ENCODE data around the gene MGLL. TPM values are rescaled to one million over a fixed set of nuclear protein-coding genes. Genes with fewer than 3 reads are reported as not detected.

MGLL gene
- total and polyA plus RNA-seq, 2 donors from 2014 or later, result 74.2 to 250 TPM

- TF ChIP-seq, protein P1, sequence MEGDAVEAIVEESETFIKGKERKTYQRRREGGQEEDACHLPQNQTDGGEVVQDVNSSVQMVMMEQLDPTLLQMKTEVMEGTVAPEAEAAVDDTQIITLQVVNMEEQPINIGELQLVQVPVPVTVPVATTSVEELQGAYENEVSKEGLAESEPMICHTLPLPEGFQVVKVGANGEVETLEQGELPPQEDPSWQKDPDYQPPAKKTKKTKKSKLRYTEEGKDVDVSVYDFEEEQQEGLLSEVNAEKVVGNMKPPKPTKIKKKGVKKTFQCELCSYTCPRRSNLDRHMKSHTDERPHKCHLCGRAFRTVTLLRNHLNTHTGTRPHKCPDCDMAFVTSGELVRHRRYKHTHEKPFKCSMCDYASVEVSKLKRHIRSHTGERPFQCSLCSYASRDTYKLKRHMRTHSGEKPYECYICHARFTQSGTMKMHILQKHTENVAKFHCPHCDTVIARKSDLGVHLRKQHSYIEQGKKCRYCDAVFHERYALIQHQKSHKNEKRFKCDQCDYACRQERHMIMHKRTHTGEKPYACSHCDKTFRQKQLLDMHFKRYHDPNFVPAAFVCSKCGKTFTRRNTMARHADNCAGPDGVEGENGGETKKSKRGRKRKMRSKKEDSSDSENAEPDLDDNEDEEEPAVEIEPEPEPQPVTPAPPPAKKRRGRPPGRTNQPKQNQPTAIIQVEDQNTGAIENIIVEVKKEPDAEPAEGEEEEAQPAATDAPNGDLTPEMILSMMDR (IDR thresholded peaks at IDR 0.05; ENCODE audit: borderline replicate concordance, extremely low read depth, insufficient read depth), result no peak
- no peak overlapping the region for H3K9ac ChIP-seq (ENCODE audit: low read length in 3 of 3)
- FAIRE-seq, result no peak
Measured at GRCh38 chr3:127719369-127719768, 102.9 kb downstream of the MGLL start.

GRCh38 chr3:127718916-127719290, 103.4 kb downstream of the MGLL start:
- TF ChIP-seq, protein P1 (IDR thresholded peaks at IDR 0.05; ENCODE audit: borderline replicate concordance, extremely low read depth, insufficient read depth), result no peak
- Histone ChIP-seq H3K4me3 (ENCODE audit: low read length in 3 of 3) (no peak overlapping the region), H3K4me1 (ENCODE audit: control insufficient read depth in 2 of 3, insufficient read depth in 2 of 3, low read depth in 1 of 3, low read length in 3 of 3) (peaks cover 0 to 6% (median 2%) of the 10 kb centered on the region in 3 donors), H3K27ac (ENCODE audit: low read depth in 2 of 2, low read length in 2 of 2) (no peak overlapping the region), H3K27me3 (ENCODE audit: control insufficient read depth, insufficient read depth, low read length) (no peaks in the 10 kb centered on the region), H3K9ac (ENCODE audit: low read length in 3 of 3) (no peak overlapping the region), H3K36me3 (ENCODE audit: control insufficient read depth in 2 of 3, insufficient read depth in 3 of 3, low read length in 3 of 3) (no peaks in the 10 kb centered on the region), H3K9me3 (ENCODE audit: control insufficient read depth in 2 of 3, insufficient read depth in 1 of 3, low read length in 3 of 3) (no peaks in the 10 kb centered on the region)
- DNase-seq (no peak), FAIRE-seq (no peak)
- intact Hi-C loops (cut with DNase I), result no loop called here

More at GRCh38 chr3:127719369-127719768, 102.9 kb downstream of the MGLL start:
- Histone ChIP-seq H3K36me3 (ENCODE audit: control insufficient read depth in 2 of 3, insufficient read depth in 3 of 3, low read length in 3 of 3) (no peaks in the 10 kb centered on the region), H3K4me3 (ENCODE audit: low read length in 3 of 3) (no peak overlapping the region), H3K9me3 (ENCODE audit: control insufficient read depth in 2 of 3, insufficient read depth in 1 of 3, low read length in 3 of 3) (no peaks in the 10 kb centered on the region), H3K4me1 (ENCODE audit: control insufficient read depth in 2 of 3, insufficient read depth in 2 of 3, low read depth in 1 of 3, low read length in 3 of 3) (peaks cover 0 to 6% (median 2%) of the 10 kb centered on the region in 3 donors), H3K27me3 (ENCODE audit: control insufficient read depth, insufficient read depth, low read length) (no peaks in the 10 kb centered on the region), H3K27ac (ENCODE audit: low read depth in 2 of 2, low read length in 2 of 2) (no peak overlapping the region)
- DNase-seq, result no peak
- intact Hi-C loops (cut with DNase I), result no loop called here

DNA sequence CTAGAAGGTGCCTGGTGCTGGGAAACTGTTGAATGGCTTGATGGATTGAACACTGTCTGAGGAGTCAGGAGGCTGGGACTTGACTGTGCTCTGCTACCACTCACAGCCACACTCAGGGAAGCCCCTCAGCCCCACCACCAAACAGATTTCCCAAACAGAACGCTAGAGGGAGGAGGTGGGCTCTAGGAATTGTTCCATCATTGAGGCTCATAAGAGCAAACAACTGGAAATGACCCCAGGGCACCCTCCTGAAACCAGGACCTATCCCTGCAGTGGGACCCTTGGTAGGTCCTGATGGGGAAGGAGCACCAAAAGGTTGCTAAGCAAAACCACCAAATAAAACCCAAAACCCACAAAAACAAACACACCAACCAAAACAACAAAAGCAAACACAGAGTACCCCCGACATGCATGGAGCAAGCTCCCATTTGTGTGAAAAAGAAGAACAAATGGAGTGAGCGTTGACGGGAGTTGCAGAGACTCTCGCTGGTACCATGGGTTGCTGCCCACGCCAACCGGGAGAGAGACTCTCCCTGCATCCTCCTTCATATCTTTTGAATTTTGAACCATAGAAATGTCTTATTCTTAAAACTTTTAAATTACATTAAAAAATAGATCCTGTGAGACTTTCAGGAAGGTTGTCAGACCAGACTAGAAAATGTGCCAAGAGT, 103.9 kb downstream of the MGLL start:
- intact Hi-C loops (cut with DNase I), result no loop called here
- H3K27me3 ChIP-seq (ENCODE audit: control insufficient read depth, insufficient read depth, low read length), result no peaks in the 10 kb centered on the region
- DNase-seq (no peak), FAIRE-seq (no peak)
- no peaks in the 10 kb centered on the region for H3K36me3 ChIP-seq (ENCODE audit: control insufficient read depth in 2 of 3, insufficient read depth in 3 of 3, low read length in 3 of 3)
- H3K27ac ChIP-seq (ENCODE audit: low read depth in 2 of 2, low read length in 2 of 2), result no peak overlapping the region
- no peak overlapping the region for H3K9ac ChIP-seq (ENCODE audit: low read length in 3 of 3)
- H3K4me3 ChIP-seq (ENCODE audit: low read length in 3 of 3), result no peak overlapping the region
- H3K4me1 ChIP-seq (ENCODE audit: control insufficient read depth in 2 of 3, insufficient read depth in 2 of 3, low read depth in 1 of 3, low read length in 3 of 3), result peaks cover 0 to 6% (median 2%) of the 10 kb centered on the region in 3 donors
- no peaks in the 10 kb centered on the region for H3K9me3 ChIP-seq (ENCODE audit: control insufficient read depth in 2 of 3, insufficient read depth in 1 of 3, low read length in 3 of 3)
- TF ChIP-seq, protein P1 (IDR thresholded peaks at IDR 0.05; ENCODE audit: borderline replicate concordance, extremely low read depth, insufficient read depth), result no peak

Measured in kidney (tissue), 14 donors.